HG03442 (cell line): Measurements from ENCODE around the gene SGCA.
A peak's percentile ranks its signal among the peaks of the same experiment; 100 is the strongest.

Experiments
- ATAC-seq: cut with Tn5 transposase; IDR thresholded peaks from one replicate; pipeline ENCODE4 v1.9.1; 2021; ENCODE audit warnings: mild to moderate bottlenecking, moderate library complexity; ENCODE audit not compliant: unreplicated experiment

The SGCA gene

DNA sequence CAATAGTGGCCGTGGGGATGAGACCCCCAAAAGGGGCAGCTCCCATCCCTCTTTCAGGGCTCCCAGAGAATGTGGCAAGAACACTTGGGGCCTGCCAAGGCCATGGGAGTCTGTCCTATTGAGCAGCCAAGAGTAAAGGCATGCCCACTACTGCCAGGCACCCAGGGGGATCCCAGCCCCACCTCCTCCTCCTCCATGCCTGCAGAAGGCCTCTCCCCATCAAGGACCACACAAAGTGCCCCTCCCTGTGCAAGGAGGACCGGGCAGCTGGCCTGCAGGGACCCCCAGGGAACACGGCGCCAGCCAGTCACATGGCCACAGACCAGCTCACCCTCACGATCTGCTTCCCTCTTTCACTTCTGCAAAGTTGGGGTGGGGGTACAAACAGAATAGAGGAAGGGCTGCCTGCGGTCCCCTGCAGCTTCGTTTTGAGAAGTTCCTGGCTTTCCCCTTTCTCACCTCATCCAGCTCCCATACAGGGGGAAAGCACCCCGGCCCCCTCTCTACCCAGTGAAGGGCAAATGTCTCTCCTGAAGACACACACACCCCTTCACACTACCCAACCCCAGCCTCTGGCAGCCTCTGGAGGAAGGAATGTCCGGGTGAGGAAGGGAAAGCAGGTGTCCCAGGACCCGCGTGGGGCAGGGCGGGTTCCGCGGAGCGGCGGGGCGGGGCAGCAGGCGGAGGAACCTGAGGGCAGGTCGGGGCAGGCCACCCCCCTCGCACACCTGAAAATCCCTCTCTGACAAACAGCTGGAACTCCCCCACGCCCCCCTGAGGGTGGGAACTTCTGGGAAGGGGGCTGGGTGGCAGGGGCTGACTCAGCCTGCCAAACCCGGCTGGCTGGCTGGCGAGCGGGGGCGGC is 17.3 kb upstream of the SGCA start:
- peak; percentile 38 for ATAC-seq

- no peak for ATAC-seq
Measured at GRCh38 chr17:50149091-50149416, 16.8 kb upstream of the SGCA start.

DNA sequence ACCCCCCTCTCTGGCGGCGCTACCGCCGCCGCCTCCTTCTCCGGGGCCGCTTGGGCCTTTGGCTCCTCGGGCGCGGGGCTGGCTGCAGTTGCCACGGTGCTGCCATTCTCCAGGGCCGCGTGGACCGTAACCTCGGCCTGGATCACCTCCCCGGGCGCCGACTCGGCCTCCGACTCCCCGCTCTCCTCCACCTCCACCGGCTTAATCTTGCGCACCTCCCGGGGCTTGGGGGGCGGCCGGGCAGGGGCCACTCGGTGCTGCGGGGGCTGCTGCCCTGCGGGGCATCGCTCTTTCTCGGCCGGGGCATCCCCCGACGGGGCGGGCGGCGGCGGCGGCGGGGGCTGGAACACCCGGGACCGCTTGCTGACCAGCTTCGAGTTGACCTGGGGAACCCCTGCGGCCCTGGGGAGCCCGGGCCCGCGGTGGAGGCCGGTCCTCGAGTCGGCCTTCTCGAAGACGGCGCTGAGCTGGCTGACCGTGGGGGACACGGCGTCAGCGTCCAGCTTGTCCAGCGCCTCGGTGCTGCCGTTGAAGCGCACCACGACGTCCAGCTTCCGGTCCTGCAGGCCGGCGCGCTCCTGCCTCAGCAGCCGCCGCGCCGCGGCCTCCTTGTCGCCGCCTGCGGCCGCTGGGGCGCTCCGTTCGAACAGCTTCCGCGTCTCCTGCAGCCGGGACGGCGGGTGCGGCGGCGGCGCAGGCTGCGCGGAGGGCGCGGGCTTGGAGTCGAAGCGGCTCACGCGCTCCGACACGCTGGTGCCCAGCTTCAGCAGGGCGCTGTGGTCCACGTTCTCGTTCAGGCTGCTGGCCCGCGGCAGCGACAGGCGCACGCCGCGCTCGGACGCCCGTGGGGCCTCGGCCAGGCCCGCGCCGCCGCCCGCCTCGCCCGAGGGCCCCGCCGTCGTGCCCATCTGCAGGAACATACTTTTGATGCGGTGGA is 16.1 kb upstream of the SGCA start:
- no peak for ATAC-seq

DNA sequence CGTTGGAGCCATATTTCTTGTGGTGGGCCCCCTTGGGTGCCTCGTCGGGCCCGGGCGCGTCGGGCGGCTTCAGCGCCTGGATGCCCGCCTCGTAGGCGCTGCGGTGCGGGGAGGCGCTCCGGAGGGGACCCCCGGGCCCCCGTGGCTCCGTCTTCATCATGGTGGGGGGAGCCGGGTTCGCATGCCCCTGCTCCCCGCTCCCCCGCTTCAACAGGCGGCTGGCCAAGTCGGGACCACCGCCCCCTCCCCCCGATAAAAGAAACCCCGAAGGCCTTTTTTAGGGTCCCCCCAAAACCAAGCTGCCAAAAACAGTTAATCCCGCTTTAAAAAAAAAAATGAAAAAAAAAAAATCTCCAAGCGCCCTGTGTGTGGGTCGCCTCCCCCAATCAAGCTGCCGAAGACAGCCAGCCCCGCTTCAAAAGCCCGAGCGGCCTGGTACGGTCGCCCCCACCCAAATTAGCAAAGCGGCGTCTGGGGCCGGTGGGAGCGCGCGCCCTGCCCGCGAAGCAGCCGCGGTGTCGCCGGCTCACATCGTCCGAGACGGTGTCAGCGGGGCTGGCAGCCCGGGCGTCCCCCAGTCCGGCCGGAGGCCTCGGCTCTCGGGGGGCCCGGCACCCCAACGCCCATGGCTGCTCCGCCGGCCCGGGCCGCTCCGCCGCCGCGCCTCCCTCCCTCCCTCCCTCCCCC is 15.3 kb upstream of the SGCA start, which contains the start of gene PPP1R9B:
PPP1R9B (minus strand) TSS at position 324 of the 687 bp plus-strand sequence; CDS start at position 160, 164 bp downstream.
- no peak for ATAC-seq

GRCh38 chr17:50151041-50151936 is 14.5 kb upstream of the SGCA start:
- ATAC-seq, result peak; percentile 33

DNA sequence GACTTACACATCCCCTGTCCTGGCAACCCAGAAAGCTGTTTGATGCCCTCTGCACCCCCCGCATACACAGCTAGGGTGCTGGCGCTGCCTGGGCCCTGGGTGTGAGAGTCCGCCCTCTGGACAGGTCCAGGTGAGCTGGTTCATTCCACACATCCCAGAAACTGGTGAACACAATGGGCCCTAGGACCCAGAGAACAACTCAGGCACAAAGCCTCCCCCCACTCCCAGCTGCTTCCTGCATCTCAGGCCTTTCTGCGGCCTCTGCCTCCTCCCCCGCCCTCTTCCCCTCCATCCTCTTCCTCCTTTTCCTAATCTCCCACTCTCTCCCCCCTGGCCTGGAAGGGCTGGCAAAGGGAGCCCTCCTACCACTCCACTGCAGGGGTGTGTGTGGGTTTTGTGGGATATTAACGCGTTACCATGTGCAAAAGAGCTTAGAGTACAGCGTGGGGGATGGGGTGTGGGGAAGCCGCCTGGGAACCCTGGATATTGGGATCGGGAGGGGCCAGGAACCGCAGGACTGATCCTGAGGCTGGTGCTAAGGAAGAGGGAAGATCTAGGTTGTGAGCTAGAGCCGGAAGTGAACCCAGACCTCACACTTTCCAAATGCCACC is 13.8 kb upstream of the SGCA start:
- ATAC-seq, result no peak

DNA sequence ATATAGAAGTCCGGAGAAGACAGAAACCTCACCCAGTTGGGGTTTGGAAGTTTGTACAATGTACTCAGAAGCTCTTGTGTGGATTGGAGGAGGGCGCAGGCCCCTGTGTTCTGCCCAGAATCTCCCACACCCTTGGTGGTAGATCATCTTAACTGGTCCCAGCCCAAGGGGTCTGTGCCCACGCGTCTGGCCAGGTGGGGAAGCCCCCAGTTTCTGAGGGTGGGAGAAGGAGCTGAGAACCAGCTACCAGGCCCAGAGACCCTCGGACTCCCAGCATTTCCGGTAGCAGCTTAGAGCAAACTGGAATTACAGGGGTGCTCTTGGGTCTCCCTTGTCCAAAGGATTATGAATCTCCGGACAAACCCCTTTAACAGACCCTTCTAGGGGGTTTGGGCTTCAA is 13.1 kb upstream of the SGCA start:
- ATAC-seq, result no peak

DNA sequence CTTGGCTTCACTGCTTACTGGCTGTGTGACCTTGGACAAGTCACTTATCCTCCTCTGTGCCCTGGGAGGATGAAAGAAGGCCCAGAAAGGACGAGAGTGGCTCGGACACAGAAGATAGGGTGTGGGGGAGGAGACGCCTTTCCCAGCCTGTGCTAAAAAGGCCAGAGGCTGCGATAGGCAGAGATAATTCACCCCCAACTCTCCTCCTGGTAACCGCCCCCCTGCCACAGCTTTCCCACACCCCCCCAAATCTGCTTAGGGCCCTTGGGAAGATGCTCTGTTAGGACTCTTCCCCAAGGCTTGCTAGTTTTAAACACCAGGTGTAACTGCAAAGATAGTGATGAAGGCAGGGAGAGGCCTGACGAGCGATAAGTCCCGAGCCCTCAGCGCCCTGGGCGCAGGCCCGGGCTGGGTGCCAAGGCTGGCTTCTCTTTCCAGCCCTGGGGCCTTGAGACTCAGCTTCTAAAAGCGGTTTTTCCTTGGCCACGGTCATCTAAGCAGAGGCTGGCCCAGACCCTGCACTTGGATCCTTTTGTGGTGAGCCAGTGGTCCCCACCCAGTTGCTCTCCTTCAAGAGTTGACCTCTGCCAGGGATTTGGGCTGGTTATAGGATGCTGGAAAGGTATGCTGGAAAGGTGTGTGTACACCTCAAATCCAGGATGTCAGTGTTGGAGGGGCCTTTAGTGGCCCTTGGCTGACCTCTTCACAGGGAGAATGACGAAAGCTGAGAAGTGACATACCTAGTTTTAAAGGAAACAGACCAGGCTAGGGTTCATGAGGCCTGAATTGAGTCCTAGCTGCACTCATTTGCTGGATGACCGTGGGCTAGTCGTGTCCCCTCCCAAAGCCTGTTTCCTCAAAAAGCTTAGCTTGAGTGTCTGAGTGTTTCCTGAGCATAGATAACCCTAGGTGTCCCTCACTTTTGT is 11.9 kb upstream of the SGCA start:
- ATAC-seq, result no peak

GRCh38 chr17:50154604-50155003 is 11.2 kb upstream of the SGCA start:
- ATAC-seq, result no peak

- ATAC-seq, result no peak
Measured at GRCh38 chr17:50155115-50155819, 10.5 kb upstream of the SGCA start.

- ATAC-seq, result no peak
Measured at GRCh38 chr17:50157891-50158290, 7.9 kb upstream of the SGCA start.

DNA sequence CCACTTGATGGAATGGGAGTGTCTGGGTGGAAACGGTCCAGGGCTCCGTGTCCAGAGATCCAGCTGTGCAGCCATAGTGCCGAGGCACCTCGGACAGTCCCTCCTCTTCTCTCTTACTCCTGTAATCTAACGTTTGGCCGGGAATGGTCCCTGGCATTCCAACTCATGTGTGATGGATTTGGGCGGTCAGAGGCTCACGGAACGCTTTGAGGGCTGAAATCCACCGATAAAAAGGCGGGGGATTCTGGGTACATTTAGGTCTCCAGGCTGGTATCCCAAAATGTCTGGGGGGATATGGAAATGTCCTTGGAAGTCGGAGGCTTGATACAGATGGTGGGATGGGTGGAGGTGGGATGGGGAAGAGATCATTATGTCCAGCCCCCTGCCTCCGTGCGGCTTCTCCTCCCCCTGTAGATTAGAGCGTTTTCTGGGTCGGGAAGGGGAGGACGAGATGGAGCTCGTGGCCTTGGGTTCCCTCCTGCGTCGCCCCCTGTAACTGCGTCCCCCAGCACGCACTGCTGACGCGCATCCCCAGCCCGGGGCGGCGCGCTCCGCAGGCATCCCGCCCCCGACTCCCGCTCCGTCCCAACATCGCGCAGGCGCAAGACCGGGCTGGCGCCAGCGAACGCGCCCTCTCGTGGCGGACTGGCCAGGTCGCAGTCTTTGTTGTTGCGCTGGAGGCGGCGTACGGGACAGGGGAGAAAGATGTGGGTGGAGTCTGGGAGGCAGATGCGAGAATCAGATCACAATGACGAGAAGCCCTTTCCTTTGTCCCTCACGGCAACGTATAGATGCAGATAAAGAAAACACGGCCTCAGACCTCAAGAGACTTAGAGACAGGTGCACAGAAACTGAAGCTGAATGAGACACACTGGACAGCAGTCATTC is 4.5 kb upstream of the SGCA start:
- peak; percentile 82 for ATAC-seq

DNA sequence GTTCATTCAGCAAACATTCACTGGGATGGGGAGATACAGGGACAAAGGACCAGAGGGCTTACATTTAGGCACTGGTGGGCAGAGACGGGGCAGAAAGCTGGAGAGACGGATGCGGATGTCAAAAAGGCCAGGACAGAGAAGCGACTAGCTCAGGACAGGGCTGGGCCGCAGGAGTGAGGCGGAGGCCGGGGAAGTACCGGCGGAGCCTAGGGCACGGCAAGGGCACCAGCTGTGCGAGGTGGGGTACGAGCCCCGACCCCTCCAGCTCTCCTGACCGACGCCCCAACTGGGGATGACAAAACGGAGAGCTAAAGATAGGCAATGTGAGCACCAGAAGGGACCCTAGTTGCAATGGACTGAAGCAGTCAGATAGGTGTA is 3.9 kb upstream of the SGCA start:
- no peak for ATAC-seq

- no peak for ATAC-seq
Measured at GRCh38 chr17:50162466-50163254, 3.1 kb upstream of the SGCA start.

- ATAC-seq, result no peak
Measured at GRCh38 chr17:50163843-50164696, 1.7 kb upstream of the SGCA start.

DNA sequence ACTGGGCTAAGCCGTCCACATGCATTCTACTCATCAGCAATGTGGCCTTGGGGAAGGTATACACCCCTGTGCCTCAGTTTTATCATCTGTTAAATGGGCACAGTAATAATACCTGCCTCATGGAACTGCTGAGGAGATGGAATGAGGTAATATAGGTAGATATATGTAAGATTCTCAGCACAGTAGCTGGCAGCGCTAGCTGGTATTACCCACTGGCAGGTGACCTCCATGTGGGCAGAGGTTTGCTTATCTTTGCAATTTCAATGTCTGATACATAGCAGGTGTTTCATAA is 1.2 kb upstream of the SGCA start:
- ATAC-seq, result no peak
